Cortex of kidney (tissue), 1 donor: ENCODE data around the gene PDE4A.

Experiments used
- DNase-seq: peaks from one replicate; lab custom pipeline; 2025; lab: John Stamatoyannopoulos, UW

PDE4A gene

GRCh38 chr19:10510301-10510802 is 90.0 kb downstream of the PDE4A start:
- no peak for DNase-seq

- DNase-seq: no peak
These were observed 92.9 kb downstream of the PDE4A start for GRCh38 chr19:10513223-10513622.

GRCh38 chr19:10514211-10515145 is 94.1 kb downstream of the PDE4A start:
- DNase-seq: no peak

GRCh38 chr19:10516064-10516385 is 95.7 kb downstream of the PDE4A start:
- no peak for DNase-seq

GRCh38 chr19:10516671-10517286 is 96.4 kb downstream of the PDE4A start:
- no peak for DNase-seq

GRCh38 chr19:10517361-10517759 is 97.0 kb downstream of the PDE4A start, which contains the start of gene S1PR5:
Gene S1PR5 (minus strand): TSS chr19:10517447. CDS start chr19:10515011, 2,436 bp downstream.
- DNase-seq: no peak

GRCh38 chr19:10517760-10518443 is 97.6 kb downstream of the PDE4A start:
- DNase-seq: no peak

- DNase-seq: no peak
These were observed 98.4 kb downstream of the PDE4A start for GRCh38 chr19:10518444-10519361.
